Thymus (tissue), 14 donors: ENCODE measurements around the gene ANKRD65. TPM values are rescaled to one million over a fixed set of nuclear protein-coding genes. Genes with fewer than 3 reads are reported as not detected.
A peak's percentile ranks its signal among the peaks of the same experiment; 100 is the strongest.
"Not testable (repeated sequence)": the region's sequence is repeated elsewhere in the genome, so short reads cannot be mapped to it uniquely, and the experiment has no call there.

Experiments
- DNase-seq, 9 donors: peaks; one replicate each; pipeline ENCODE4 v3.0.0-alpha.2; 2013; ENCODE audit warnings: low spot score in 9 of 9, low read depth in 6 of 9, missing footprints in 1 of 9
- H3K27ac ChIP-seq, 2 donors: one replicate each; pipeline ENCODE4 v1.5.1; 2013; ENCODE audit warnings: control low read depth in 1 of 2, low read depth in 1 of 2, low read length in 1 of 2, mild to moderate bottlenecking in 1 of 2, moderate library complexity in 1 of 2
- H3K27me3 ChIP-seq, 2 donors: one replicate each; pipeline ENCODE4 v1.5.1; 2013; ENCODE audit warnings: low read length in 1 of 2; ENCODE audit not compliant: control insufficient read depth in 2 of 2, insufficient read depth in 1 of 2
- H3K36me3 ChIP-seq, 2 donors: one replicate each; pipeline ENCODE4 v1.5.1; 2013; ENCODE audit warnings: low read length in 1 of 2, mild to moderate bottlenecking in 1 of 2, moderate library complexity in 1 of 2; ENCODE audit not compliant: control insufficient read depth in 2 of 2, insufficient read depth in 2 of 2
- H3K4me1 ChIP-seq, 2 donors: one replicate each; pipeline ENCODE4 v1.5.1; 2013; ENCODE audit warnings: low read length in 2 of 2; ENCODE audit not compliant: control insufficient read depth in 2 of 2, insufficient read depth in 2 of 2
- H3K4me3 ChIP-seq, 2 donors: one replicate each; pipeline ENCODE4 v1.5.1; 2013; ENCODE audit warnings: low read length in 2 of 2, control low read depth in 1 of 2, mild to moderate bottlenecking in 1 of 2
- H3K9me3 ChIP-seq, 2 donors: one replicate each; pipeline ENCODE4 v1.5.1; 2013; ENCODE audit warnings: low read length in 1 of 2, mild to moderate bottlenecking in 1 of 2; ENCODE audit not compliant: control insufficient read depth in 2 of 2, insufficient read depth in 1 of 2
- WGBS: extraction: QIAGEN DNeasy Blood & Tissue Kit; methylation state at CpG from one replicate; pipeline ENCODE4 v1.1.7; 2013; 5-methylcytosine and 5-hydroxymethylcytosine counted together
- long read RNA-seq, 10 donors: transcript quantifications; one replicate each; lab custom pipeline, GENCODE V29; 2026
- polyA plus RNA-seq: library from polyadenylated mRNA; stranded (reverse); fragments of 200-250 nt; gene quantifications from one replicate; pipeline ENCODE4 v1.2.3, GENCODE V29; 2013
- total RNA-seq: library from RNA; stranded (reverse); fragments of 120-200 nt; gene quantifications from one replicate; pipeline ENCODE4 v1.2.4, GENCODE V29; 2013
- donor health status: healthy.

Gene ANKRD65
- total RNA-seq (7.9 TPM), polyA plus RNA-seq (16.0 TPM)
- long read RNA-seq, donor 1: 0 reads
- long read RNA-seq, donor 2, partial matches to known transcripts: 0 of 4 reads
- long read RNA-seq, donor 2, other reads (novel, unspliced or antisense): 0 of 4 reads
- long read RNA-seq, donor 3, partial matches to known transcripts: 0 of 3 reads
- long read RNA-seq, donor 3, other reads (novel, unspliced or antisense): 0 of 3 reads
- long read RNA-seq, donor 4, partial matches to known transcripts: 0 of 1 reads
- long read RNA-seq, donor 4, other reads (novel, unspliced or antisense): 0 of 1 reads
- long read RNA-seq, donor 5, partial matches to known transcripts: 0 of 2 reads
- long read RNA-seq, donor 5, other reads (novel, unspliced or antisense): 0 of 2 reads
- long read RNA-seq, donor 6, partial matches to known transcripts: 0 of 1 reads
- long read RNA-seq, donor 6, other reads (novel, unspliced or antisense): 0 of 1 reads
- long read RNA-seq, donor 7, partial matches to known transcripts: 0 of 1 reads
- long read RNA-seq, donor 7, other reads (novel, unspliced or antisense): 0 of 1 reads
- long read RNA-seq, donor 8, partial matches to known transcripts: 0 of 1 reads
- long read RNA-seq, donor 8, other reads (novel, unspliced or antisense): 0 of 1 reads
- long read RNA-seq, donor 9, partial matches to known transcripts: 0 of 1 reads
- long read RNA-seq, donor 9, other reads (novel, unspliced or antisense): 0 of 1 reads
- long read RNA-seq, donor 10, partial matches to known transcripts: 0 of 6 reads
- long read RNA-seq, donor 10, other reads (novel, unspliced or antisense): 0 of 6 reads

- Histone ChIP-seq H3K36me3 (no peaks in the 10 kb centered on the region), H3K27ac (peak within 1 kb of the TSS; percentile 25 to 37), H3K4me3 (no peak within 1 kb of the TSS), H3K27me3 (peaks cover 24 to 63% of the 10 kb centered on the region in 2 donors), H3K4me1 (peaks cover under 1 to 25% of the 10 kb centered on the region in 2 donors), H3K9me3 (no peaks in the 10 kb centered on the region)
- DNase-seq: no peak
- WGBS: 87% methylated on average over 18 of the region's 18 CpGs
These were observed at the start of gene ANKRD65 for GRCh38 chr1:1421147-1421906. Gene ANKRD65, minus strand, starts transcription at chr1:1421276. Its CDS starts 271 bp downstream, at chr1:1421005.

DNA sequence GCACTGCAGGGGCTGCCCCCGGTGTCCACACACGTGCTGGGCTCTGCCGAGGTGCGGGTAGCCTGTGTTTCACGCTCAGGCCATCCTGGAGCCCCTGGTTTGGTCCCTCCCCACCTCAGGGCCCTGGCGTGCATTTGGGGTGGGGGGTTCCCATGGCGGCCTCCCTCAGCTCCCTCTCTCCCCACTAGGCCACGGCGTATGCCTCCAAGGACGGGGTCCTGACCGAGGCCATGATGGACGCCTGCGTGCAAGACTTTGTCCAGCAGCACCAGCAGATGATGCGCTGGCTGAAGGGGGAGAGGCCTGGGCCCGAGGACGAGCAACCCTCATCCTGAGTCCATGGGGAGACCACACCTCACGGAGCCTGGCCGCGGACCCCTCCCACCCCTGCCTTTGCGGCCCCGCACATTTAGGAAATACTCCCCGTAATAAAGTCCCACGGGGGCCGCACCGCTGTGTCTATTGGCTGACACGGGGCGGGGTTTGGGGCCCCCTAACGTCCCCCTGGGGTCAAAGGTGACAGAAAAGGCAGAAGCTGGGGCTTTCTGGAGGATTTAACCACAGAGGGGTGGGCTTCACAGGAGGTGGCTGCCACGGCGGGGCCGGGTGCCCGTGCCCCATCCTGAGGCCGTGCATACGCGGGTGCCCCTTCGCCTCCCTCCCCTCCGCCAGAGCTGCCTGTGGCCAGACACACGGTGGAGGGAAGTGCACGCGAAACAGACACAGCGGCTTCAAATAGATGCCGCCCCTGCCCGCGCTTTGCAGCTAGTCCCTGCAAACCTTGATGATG is 47.3 kb upstream of the ANKRD65 start:
- H3K36me3 ChIP-seq, DNase-seq, H3K27ac ChIP-seq, H3K9me3 ChIP-seq, H3K27me3 ChIP-seq, H3K4me3 ChIP-seq: not testable (repeated sequence)
- WGBS: 88% methylated on average over 36 of the region's 44 CpGs
- peaks cover 8 to 14% of the 10 kb centered on the region in 2 donors for H3K4me1 ChIP-seq

DNA sequence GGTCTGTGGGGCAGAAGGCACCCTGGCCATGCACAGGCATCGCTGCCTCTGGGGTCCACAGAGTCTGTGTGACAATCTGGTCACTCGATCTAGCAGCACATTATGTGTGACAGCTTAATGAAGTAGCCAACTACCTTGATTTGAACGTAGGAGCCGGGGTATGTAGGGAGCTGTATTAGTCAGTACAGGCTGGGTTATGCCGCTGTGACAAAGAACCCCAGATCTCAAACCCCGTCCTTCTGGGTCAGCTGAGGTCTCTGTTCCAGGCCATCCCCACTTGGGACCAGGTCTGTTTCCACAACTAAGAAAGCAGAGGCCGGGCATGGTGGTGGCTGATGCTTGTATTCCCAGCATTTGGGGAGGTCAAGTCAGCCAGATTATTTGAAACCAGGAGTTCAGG is 42.2 kb upstream of the ANKRD65 start:
- Histone ChIP-seq H3K27me3 (peaks cover 0 to 17% of the 10 kb centered on the region in 2 donors), H3K27ac (no peak overlapping the region), H3K4me3 (no peak overlapping the region), H3K9me3 (peaks cover 0 to 3% of the 10 kb centered on the region in 2 donors), H3K4me1 (peaks cover 0 to 7% of the 10 kb centered on the region in 2 donors), H3K36me3 (no peaks in the 10 kb centered on the region)
- WGBS: 95% methylated on average over 7 of the region's 7 CpGs
- no peak for DNase-seq

GRCh38 chr1:1462318-1462966 is 41.4 kb upstream of the ANKRD65 start:
- peaks cover 0 to 17% of the 10 kb centered on the region in 2 donors for H3K27me3 ChIP-seq
- no peak overlapping the region for H3K4me3 ChIP-seq
- H3K4me1 ChIP-seq: peaks cover 0 to 7% of the 10 kb centered on the region in 2 donors
- DNase-seq: peak in 2 of 9 donors; percentile 1 to 18
- WGBS: 79% methylated on average over 26 of the region's 26 CpGs
- no peak overlapping the region for H3K27ac ChIP-seq
- H3K36me3 ChIP-seq: no peaks in the 10 kb centered on the region
- peaks cover 0 to 3% of the 10 kb centered on the region in 2 donors for H3K9me3 ChIP-seq

DNA sequence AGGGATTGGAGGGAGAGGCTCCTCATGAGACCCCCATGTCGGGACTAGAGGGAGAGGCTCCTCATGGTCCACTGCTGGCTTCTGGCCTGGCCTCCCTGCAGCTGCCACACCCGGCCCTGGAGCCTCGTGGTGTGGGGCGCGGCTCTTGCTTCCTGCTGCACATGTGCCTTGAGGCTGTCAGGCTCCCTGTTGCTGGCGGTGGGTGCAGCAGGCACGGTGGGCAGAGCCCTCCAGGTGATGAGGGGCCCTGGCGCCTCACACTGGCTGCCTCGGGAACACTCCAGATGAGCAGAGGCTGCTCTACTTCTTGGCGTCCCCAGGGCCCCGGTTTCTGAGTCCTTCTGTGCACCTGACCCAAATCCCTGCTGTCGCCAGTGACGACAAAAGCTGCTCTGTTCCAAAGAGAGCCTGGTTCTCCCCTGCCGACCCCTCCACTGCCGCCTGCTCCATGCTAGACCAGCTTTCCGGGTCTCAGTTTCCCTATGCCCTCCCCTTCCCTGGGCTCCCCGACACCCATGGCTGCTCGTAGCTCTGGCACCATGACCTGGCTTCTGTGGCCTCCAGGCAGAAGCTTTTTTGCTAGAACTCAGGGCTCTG is 40.7 kb upstream of the ANKRD65 start:
- peaks cover 0 to 3% of the 10 kb centered on the region in 2 donors for H3K9me3 ChIP-seq
- 75% methylated on average over 18 of the region's 18 CpGs for WGBS
- peaks cover 0 to 7% of the 10 kb centered on the region in 2 donors for H3K4me1 ChIP-seq
- DNase-seq: no peak
- H3K27ac ChIP-seq: no peak overlapping the region
- no peaks in the 10 kb centered on the region for H3K36me3 ChIP-seq
- H3K4me3 ChIP-seq: no peak overlapping the region
- H3K27me3 ChIP-seq: peaks cover 0 to 17% of the 10 kb centered on the region in 2 donors

- Histone ChIP-seq H3K4me3 (no peak overlapping the region), H3K27me3 (peaks cover 0 to 17% of the 10 kb centered on the region in 2 donors), H3K9me3 (peaks cover 0 to 3% of the 10 kb centered on the region in 2 donors), H3K36me3 (no peaks in the 10 kb centered on the region), H3K27ac (no peak overlapping the region), H3K4me1 (peaks cover 0 to 7% of the 10 kb centered on the region in 2 donors)
- WGBS: 50% methylated on average over 27 of the region's 27 CpGs
- DNase-seq: no peak
These were observed 39.6 kb upstream of the ANKRD65 start for GRCh38 chr1:1460540-1461130.

DNA sequence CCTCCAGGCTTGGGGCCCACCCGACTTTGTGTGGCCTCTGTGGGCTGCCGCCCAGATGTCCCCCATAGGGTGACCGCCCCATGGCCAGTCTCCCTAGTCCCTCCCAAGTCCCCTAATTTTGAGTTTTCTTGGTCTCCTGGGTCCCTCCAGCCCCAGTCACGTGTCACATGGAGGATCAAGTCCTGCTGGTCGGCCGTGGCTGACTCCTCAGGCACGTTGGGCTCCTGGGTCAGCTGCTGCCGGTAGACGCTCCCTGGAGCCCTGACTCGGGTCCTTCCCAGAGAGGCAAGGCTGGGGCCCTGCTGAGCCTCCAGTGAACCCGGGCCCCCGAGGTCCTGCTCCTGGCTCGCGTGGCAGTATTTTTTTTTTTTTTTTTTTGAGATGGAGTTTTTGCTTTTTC is 38.6 kb upstream of the ANKRD65 start:
- DNase-seq: not testable (repeated sequence)
- WGBS: 95% methylated on average over 14 of the region's 14 CpGs

More for the DNA sequence above, 38.6 kb upstream of the ANKRD65 start:
- H3K4me1 ChIP-seq, H3K4me3 ChIP-seq, H3K36me3 ChIP-seq, H3K27ac ChIP-seq, H3K9me3 ChIP-seq: not testable (repeated sequence)
- H3K27me3 ChIP-seq: peaks cover 0 to 19% of the 10 kb centered on the region in 2 donors
